CD4-positive, alpha-beta T cell (primary cell): ENCODE measurements around the gene PLTP. TPM values are rescaled to one million over a fixed set of nuclear protein-coding genes. Genes with fewer than 3 reads are reported as not detected.

Source experiments
- ATAC-seq: fragments of 200-7000 bp; cut with Tn5 transposase; one replicate; pipeline ENCODE4 v1.10.0; 2022; ENCODE audit warnings: mild to moderate bottlenecking; ENCODE audit not compliant: poor library complexity
- CTCF ChIA-PET: fragments of 350-600 bp; sonication (Branson Sonifier 250); formaldehyde crosslinking; loops from one replicate; lab custom pipeline; 2021; ENCODE audit warnings: antibody characterized with exemption, inconsistent platforms; lab: Charles Lee
- POLR2A ChIA-PET: fragments of 350-600 bp; sonication (Branson Sonifier 250); formaldehyde crosslinking; loops from one replicate; lab custom pipeline; 2021; ENCODE audit warnings: antibody characterized with exemption, inconsistent platforms; lab: Charles Lee
- DNase-seq, 14 experiments: peaks; one replicate each; pipeline ENCODE4 v3.0.0-alpha.2; 2013 to 2020; ENCODE audit warnings: mixed read lengths in 2 of 14
- H3K27ac ChIP-seq, 2 donors: one replicate each; pipeline versions ENCODE4 v1.5.1 to v1.7.0; 2013; ENCODE audit warnings: low read length in 2 of 2, low read depth in 1 of 2, mild to moderate bottlenecking in 1 of 2
- H3K27me3 ChIP-seq, 2 experiments: 1 replicate in 1 of 2; 2 replicates in 1 of 2; pipeline versions ENCODE4 v1.6.1 to v1.7.0; 2013; ENCODE audit warnings: low read length in 2 of 2, control low read depth in 1 of 2, mild to moderate bottlenecking in 1 of 2, moderate library complexity in 1 of 2; ENCODE audit not compliant: insufficient read depth in 2 of 2, control insufficient read depth in 1 of 2
- H3K36me3 ChIP-seq: one replicate; pipeline ENCODE4 v1.6.1; 2013; ENCODE audit warnings: low read length, control low read depth; ENCODE audit not compliant: insufficient read depth
- H3K4me1 ChIP-seq: one replicate; pipeline ENCODE4 v1.6.1; 2013; ENCODE audit warnings: low read length, control low read depth; ENCODE audit not compliant: insufficient read depth
- H3K4me3 ChIP-seq: one replicate; pipeline ENCODE4 v1.5.1; 2013; ENCODE audit warnings: mild to moderate bottlenecking, low read length, moderate library complexity
- H3K9me3 ChIP-seq, 2 experiments: 1 replicate in 1 of 2; 2 replicates in 1 of 2; pipeline versions ENCODE4 v1.6.1 to v1.7.0; 2013; ENCODE audit warnings: low read length in 2 of 2, mild to moderate bottlenecking in 2 of 2, control low read depth in 1 of 2, moderate library complexity in 1 of 2; ENCODE audit not compliant: control insufficient read depth in 1 of 2, insufficient read depth in 1 of 2
- H3K27ac Mint-ChIP-seq: one replicate; pipeline ENCODE4 v1.8.0; 2020; ENCODE audit warnings: mixed read lengths
- H3K27me3 Mint-ChIP-seq: one replicate; pipeline ENCODE4 v1.8.0; 2021; ENCODE audit warnings: mixed read lengths
- H3K36me3 Mint-ChIP-seq: one replicate; pipeline ENCODE4 v1.8.0; 2021; ENCODE audit warnings: low read depth, mixed read lengths
- H3K4me1 Mint-ChIP-seq: one replicate; pipeline ENCODE4 v1.8.0; 2021; ENCODE audit warnings: low read depth, mixed read lengths
- H3K4me3 Mint-ChIP-seq: one replicate; pipeline ENCODE4 v1.8.0; 2020; ENCODE audit warnings: mild to moderate bottlenecking, mixed read lengths
- H3K9me3 Mint-ChIP-seq: one replicate; pipeline ENCODE4 v1.8.0; 2020; ENCODE audit warnings: mixed read lengths
- intact Hi-C, 2 experiments: fragments of 100-400 bp; cut with DNase I in 1 of 2; cut with micrococcal nuclease in 1 of 2; formaldehyde crosslinking; loops; one replicate each; pipeline versions ENCODE4 v1.15.1 to v1.9.0; 2023 to 2025; cut with DNase I, micrococcal nuclease
- total RNA-seq, 174 experiments: library from RNA in 2 of 174; stranded (reverse) in 2 of 174; gene quantifications; one replicate each; pipeline ENCODE4 v1.2.3 and lab custom pipeline; 2021 to 2026
- TF ChIP-seq, protein P1 (sequence below): fragments of 200-600 bp; IDR thresholded peaks from one replicate; pipeline ENCODE4 v1.8.0; 2022; ENCODE audit warnings: antibody characterized with exemption, mild to moderate bottlenecking

PLTP gene
- total RNA-seq, 2 experiments from 2014 or later: not detected

DNA sequence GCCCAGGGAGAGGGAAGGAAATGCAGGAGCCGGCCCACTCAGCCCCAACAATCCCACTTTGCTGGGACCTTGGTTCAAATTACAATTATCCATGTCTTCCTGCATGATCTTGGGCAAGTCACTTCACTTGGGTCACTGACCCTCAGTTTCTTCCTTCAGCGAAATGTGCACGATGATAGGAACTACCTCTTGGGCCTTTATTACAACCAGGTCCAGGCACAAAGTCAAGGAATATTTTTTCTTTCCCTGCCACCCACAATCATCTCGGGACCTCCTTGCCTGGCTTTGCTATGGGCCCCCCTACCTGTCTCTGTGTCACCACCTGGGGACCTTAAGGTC is 358 bp upstream of the PLTP start:
- no peaks in the 10 kb centered on the region for H3K36me3 Mint-ChIP-seq
- Histone ChIP-seq H3K9me3 (no peaks in the 10 kb centered on the region), H3K4me3 (no peak overlapping the region), H3K27ac (no peak overlapping the region), H3K4me1 (peaks cover 23% of the 10 kb centered on the region), H3K36me3 (no peaks in the 10 kb centered on the region), H3K27me3 (peaks cover 14 to 26% of the 10 kb centered on the region in 2 experiments)
- TF ChIP-seq, protein P1, sequence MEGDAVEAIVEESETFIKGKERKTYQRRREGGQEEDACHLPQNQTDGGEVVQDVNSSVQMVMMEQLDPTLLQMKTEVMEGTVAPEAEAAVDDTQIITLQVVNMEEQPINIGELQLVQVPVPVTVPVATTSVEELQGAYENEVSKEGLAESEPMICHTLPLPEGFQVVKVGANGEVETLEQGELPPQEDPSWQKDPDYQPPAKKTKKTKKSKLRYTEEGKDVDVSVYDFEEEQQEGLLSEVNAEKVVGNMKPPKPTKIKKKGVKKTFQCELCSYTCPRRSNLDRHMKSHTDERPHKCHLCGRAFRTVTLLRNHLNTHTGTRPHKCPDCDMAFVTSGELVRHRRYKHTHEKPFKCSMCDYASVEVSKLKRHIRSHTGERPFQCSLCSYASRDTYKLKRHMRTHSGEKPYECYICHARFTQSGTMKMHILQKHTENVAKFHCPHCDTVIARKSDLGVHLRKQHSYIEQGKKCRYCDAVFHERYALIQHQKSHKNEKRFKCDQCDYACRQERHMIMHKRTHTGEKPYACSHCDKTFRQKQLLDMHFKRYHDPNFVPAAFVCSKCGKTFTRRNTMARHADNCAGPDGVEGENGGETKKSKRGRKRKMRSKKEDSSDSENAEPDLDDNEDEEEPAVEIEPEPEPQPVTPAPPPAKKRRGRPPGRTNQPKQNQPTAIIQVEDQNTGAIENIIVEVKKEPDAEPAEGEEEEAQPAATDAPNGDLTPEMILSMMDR: no peak
- H3K9me3 Mint-ChIP-seq: no peaks in the 10 kb centered on the region
- peak overlapping the region; percentile 65 for H3K4me3 Mint-ChIP-seq
- peaks cover 35% of the 10 kb centered on the region for H3K27me3 Mint-ChIP-seq
- no peak for ATAC-seq
- no peak for DNase-seq
- peaks cover 14% of the 10 kb centered on the region for H3K4me1 Mint-ChIP-seq
- H3K27ac Mint-ChIP-seq: no peak overlapping the region
- ChIA-PET CTCF (no interaction called here), POLR2A (interaction anchor here (1.3 kb wide), 1 partner anchor 31 kb away, joined by 4 read pairs; the partner anchor contains the start of gene ZSWIM1)
- intact Hi-C loops: no loop called here

DNA sequence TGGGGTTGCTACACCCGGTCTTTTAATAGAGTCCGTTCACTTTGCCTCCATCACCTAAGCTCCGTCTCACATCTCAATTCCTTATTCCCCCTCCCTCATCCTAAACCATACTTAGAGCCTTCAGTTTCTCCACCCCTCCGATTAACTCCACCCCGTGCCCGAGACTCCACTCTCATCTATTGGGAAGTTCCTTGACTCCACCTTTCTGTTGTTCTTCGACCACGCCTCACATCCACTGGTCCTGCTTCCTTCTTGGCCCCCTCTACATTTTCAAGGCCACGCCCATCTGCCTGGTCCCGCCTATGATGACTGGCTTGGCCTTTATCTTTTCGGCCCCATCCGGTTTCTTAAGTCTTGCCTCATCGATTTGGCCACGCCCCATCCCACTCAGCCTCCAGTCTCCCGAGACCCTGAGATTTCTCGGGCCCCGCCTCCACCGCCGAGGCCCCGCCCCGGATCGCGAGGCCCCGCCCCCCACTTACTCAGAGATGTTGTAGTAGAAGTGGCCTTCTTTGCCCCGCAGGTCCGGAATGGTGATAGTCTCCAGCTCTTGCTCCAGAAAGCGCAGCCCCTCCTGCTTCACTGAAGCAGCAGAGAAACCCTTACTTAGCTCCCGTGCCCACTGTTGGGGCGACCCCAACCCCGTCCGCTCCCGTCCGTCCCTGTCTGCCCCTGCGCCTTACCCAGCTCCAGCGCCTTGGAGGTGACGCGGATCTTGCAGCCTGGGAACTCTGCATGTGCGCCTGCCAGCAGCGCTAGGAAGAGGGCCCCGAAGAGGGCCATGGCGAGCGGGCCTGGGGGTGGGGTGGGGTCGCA is 1.1 kb downstream of the PLTP start:
- intact Hi-C loops: loop anchor here in 1 of 2 experiments (2.0 kb wide), 1 partner anchor 22 kb away; no protein-coding TSS in a partner anchor
- Mint-ChIP-seq H3K36me3 (no peaks in the 10 kb centered on the region), H3K27me3 (peaks cover 24% of the 10 kb centered on the region), H3K4me3 (peak overlapping the region; percentile 79), H3K9me3 (no peaks in the 10 kb centered on the region), H3K27ac (no peak overlapping the region), H3K4me1 (peaks cover 14% of the 10 kb centered on the region)
- ATAC-seq: peak; percentile 88
- no peaks in the 10 kb centered on the region for H3K36me3 ChIP-seq
- H3K4me3 ChIP-seq: peak overlapping the region; percentile 53
- TF ChIP-seq, protein P1: no peak
- POLR2A ChIA-PET: interaction anchor here (1.2 to 1.3 kb wide), 2 partner anchors 26 to 30 kb away, joined by 4 read pairs; partner anchors contain the start of gene ZSWIM1
- peaks cover 11 to 17% of the 10 kb centered on the region in 2 experiments for H3K27me3 ChIP-seq
- H3K4me1 ChIP-seq: peaks cover 23% of the 10 kb centered on the region
- H3K9me3 ChIP-seq: no peaks in the 10 kb centered on the region
- CTCF ChIA-PET: interaction anchor here (1.3 to 1.6 kb wide), 2 partner anchors 60 to 112 kb away, joined by 3 read pairs; no protein-coding TSS in a partner anchor
- no peak overlapping the region for H3K27ac ChIP-seq
- DNase-seq: peak; percentile 64 to 92 (median 78)

DNA sequence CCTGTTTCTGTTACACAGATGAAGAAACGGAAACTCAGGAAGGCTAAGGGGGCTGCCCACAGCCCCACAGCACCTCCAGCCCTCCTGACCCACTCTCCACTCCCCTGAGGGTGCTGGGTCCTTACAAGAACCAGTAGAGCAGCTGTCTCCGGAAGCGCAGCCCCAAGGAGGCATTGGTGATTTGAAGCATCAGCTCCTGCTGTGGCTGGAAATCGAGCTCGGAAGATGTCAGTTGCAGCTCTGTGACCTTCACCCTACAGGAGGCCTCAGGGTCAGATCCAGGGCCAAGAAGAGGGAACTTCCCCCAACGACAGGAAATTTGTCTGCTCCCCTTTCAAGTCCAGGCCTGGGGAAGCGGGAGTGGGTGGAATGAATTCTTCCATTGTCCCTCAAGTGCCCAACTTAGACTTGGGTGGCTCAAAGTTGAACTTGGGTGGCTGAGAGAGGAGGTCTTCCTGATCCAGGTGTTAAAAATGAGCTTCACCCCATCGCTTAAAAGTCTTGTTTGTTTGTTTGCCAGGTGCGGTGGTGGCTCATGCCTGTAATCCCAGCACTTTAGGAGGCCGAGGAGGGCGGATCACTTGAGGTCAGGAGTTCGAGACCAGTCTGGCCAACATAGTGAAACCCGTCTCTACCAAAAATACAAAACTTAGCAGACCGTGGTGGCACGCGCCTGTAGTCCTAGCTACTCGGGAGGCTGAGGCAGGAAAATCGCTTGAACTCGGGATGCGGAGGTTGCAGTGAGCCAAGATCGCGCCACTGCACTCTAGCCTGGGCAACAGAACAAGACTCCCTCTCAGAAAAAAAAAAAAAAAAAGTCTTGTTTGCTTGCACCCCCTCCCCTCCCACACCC is 1.9 kb downstream of the PLTP start:
- intact Hi-C loops: loop anchor here in 1 of 2 experiments (2.0 kb wide), 1 partner anchor 23 kb away; no protein-coding TSS in a partner anchor
- Mint-ChIP-seq H3K4me1 (peaks cover 14% of the 10 kb centered on the region), H3K9me3 (no peaks in the 10 kb centered on the region), H3K27me3 (peaks cover 22% of the 10 kb centered on the region), H3K36me3 (no peaks in the 10 kb centered on the region), H3K27ac (no peak overlapping the region), H3K4me3 (no peak overlapping the region)
- POLR2A ChIA-PET: interaction anchor here (1.2 to 1.7 kb wide), 2 partner anchors 25 to 27 kb away, joined by 4 to 5 read pairs; partner anchors contain the start of gene PCIF1
- DNase-seq (peak in 1 of 14 experiments; percentile 18), ATAC-seq (no peak)
- Histone ChIP-seq H3K4me3 (peak overlapping the region; percentile 53), H3K27ac (no peak overlapping the region), H3K27me3 (peaks cover 9 to 17% of the 10 kb centered on the region in 2 experiments), H3K36me3 (no peaks in the 10 kb centered on the region), H3K4me1 (peaks cover 23% of the 10 kb centered on the region), H3K9me3 (no peaks in the 10 kb centered on the region)
- TF ChIP-seq, protein P1: no peak
- CTCF ChIA-PET: interaction anchor here (1.0 to 1.6 kb wide), 3 partner anchors 59 to 111 kb away, joined by 3 read pairs; no protein-coding TSS in a partner anchor
